Right cardiac atrium (tissue), 5 donors: ENCODE measurements around the gene TMEM101. TPM values are rescaled to one million over a fixed set of nuclear protein-coding genes. Genes with fewer than 3 reads are reported as not detected.
"Not testable (repeated sequence)": the region's sequence is repeated elsewhere in the genome, so short reads cannot be mapped to it uniquely, and the experiment has no call there.

Experiments used
- ATAC-seq, 2 donors: fragments of 200-7000 bp; cut with Tn5 transposase; one replicate each; pipeline versions ENCODE4 v1.8.0 to v1.9.1; 2020; ENCODE audit warnings: moderate library complexity in 2 of 2, mild to moderate bottlenecking in 1 of 2
- DNase-seq, 3 donors: peaks; one replicate each; pipeline ENCODE4 v3.0.0-alpha.2; 2020
- H3K27ac ChIP-seq: one replicate; pipeline ENCODE4 v1.5.1; 2013; ENCODE audit warnings: mild to moderate bottlenecking, low read length, control low read depth, moderate library complexity
- H3K27me3 ChIP-seq: one replicate; pipeline ENCODE4 v1.6.1; 2013; ENCODE audit not compliant: control insufficient read depth, insufficient read depth
- H3K4me1 ChIP-seq: one replicate; pipeline ENCODE4 v1.6.1; 2013; ENCODE audit warnings: low read length; ENCODE audit not compliant: control insufficient read depth, insufficient read depth
- H3K4me3 ChIP-seq: one replicate; pipeline ENCODE4 v1.5.1; 2013; ENCODE audit warnings: low read length, control low read depth
- H3K9me3 ChIP-seq: one replicate; pipeline ENCODE4 v1.6.1; 2013; ENCODE audit warnings: low read length; ENCODE audit not compliant: control insufficient read depth
- WGBS: extraction: QIAGEN DNeasy Blood & Tissue Kit; methylation state at CpG from one replicate; pipeline ENCODE4 v1.1.7; 2013; 5-methylcytosine and 5-hydroxymethylcytosine counted together
- intact Hi-C, 4 donors: fragments of 100-400 bp; cut with DNase I; formaldehyde crosslinking; loops; one replicate each; pipeline versions ENCODE4 v1.11.0 to v1.14.0; 2022 to 2023
- polyA plus RNA-seq: library from polyadenylated mRNA; stranded (reverse); fragments of 200-250 nt; gene quantifications from one replicate; pipeline ENCODE4 v1.2.3, GENCODE V29; 2013
- total RNA-seq, 4 donors: library from RNA; stranded (reverse); fragmentation: NEBNext Ultra II Directional; extraction: Animal tissue kit (Norgen Biotek cat#: 25700); gene quantifications; one replicate each; pipeline ENCODE4 v1.2.1, GENCODE V29; 2021
- donor health status: healthy with polysubstance abuse.
- donor health status: DM: no; HTN: yes; CAD: no.
- donor health status: DM: no; HTN: no; CAD: no.
- donor health status: DM: no; HTN: yes; CAD: no; lungs with severe emphysema.
- donor health status: DM: yes; HTN: yes; CAD: no.

The TMEM101 gene
- total and polyA plus RNA-seq, 5 donors: 13.7 to 21.1 (median 19.8) TPM

DNA sequence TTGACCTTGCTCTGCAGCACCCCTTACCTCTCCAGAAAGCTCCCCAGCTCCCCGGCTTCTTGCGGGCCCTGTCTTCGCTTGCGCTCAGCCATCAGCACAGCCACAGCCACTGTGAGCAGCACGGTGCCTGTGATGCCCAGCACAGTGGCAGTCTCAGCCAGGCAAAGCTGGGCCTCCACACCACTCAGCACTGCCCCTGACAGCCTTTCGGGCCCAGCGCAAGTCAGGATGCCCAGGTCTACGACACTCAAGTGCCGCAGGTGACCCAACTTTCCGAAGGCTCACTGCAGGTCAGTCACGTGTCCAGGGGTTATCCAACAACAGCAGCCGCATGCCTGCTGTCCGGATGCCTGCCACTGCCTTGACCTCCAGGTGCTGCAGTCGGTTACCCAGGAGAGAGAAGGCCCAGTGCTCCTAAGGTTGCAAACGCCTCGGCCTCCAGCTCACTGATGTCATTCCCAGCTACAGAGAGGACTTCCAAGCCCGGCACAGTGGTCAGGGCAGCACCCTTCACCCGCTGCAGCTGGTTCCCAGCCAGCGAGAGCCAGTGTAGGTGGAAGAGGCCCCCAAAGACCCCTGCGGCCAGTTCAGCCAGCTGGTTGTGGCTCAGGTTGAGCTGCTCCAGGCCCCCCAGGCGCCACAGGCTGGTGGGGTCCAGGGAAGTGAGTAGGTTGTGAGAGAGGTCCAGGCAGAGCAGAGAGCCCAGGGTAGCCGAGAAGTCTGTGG is 8.9 kb upstream of the TMEM101 start:
- H3K4me1 ChIP-seq: no peaks in the 10 kb centered on the region
- H3K27me3 ChIP-seq: no peaks in the 10 kb centered on the region
- peak; percentile 15 to 36 for ATAC-seq
- H3K9me3 ChIP-seq: no peaks in the 10 kb centered on the region
- intact Hi-C loops: no loop called here
- DNase-seq: no peak
- 90% methylated on average over 22 of the region's 22 CpGs for WGBS
- no peak overlapping the region for H3K4me3 ChIP-seq
- no peak overlapping the region for H3K27ac ChIP-seq

DNA sequence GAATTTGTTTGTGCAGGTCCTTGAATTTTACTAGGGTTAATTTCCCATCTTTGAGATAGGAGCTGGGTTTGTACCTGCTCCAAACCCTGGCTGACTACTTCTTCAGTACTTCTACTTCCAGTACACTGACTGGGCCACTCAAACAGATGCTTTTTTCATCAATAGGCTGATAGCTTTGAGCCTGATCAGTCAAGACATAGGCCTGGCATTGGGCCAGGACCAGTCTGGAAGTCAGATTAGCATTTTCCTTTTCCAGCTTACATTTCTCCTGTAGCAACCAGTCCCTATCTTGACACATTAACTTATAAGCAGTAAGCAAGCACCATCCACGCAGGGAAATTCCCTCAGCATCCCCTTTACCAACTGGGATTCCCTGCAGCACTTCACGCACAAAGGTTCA is 7.5 kb upstream of the TMEM101 start:
- no peak for DNase-seq
- H3K4me1 ChIP-seq: no peaks in the 10 kb centered on the region
- 91% methylated on average over 2 of the region's 2 CpGs for WGBS

DNA sequence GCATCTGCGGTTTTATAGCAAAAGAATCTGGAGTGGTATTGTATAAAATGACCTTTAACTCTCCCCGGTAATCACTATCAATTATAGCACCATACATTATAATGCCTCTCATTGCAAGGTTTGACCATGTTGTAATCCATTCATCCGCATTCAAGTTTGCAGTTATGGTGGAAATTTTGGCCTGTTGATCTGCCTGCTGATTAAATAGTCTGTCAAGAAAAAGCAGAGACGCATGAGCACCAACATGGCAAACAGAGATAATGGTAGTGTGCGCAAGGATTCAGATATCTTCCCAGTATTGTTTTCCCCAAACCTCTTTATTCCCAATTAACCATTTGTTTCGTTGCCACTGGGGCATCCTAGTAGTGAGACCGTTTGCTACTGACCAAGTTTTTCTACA is 6.5 kb upstream of the TMEM101 start:
- ATAC-seq, H3K4me1 ChIP-seq, H3K27me3 ChIP-seq, intact Hi-C loops, DNase-seq, H3K9me3 ChIP-seq, H3K27ac ChIP-seq, H3K4me3 ChIP-seq: not testable (repeated sequence)
- 93% methylated on average over 7 of the region's 7 CpGs for WGBS

More for the DNA sequence above, 7.5 kb upstream of the TMEM101 start:
- no peak overlapping the region for H3K4me3 ChIP-seq
- no peak for ATAC-seq
- H3K27ac ChIP-seq: no peak overlapping the region
- no peaks in the 10 kb centered on the region for H3K9me3 ChIP-seq
- no peaks in the 10 kb centered on the region for H3K27me3 ChIP-seq
- intact Hi-C loops: no loop called here

DNA sequence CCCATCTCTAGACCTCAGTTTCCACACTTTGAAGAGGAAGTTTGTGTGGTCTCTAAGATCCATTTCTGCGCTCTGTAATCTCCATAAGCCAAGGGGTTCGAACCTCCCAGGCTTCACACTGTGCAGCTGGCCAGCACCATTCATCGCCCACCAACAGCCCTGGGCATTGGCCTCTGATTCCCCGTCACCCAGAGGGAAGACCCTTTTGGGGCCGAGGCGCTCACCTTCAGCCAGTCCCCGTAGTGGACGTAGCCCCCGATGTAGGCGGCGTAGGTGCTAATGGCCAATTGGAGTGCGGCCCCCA is 678 bp downstream of the TMEM101 start:
- WGBS: 10% methylated on average over 12 of the region's 12 CpGs
- DNase-seq: no peak
- ATAC-seq: peak in 1 of 2 donors; percentile 12
- no peaks in the 10 kb centered on the region for H3K27me3 ChIP-seq
- peak overlapping the region; percentile 88 for H3K4me3 ChIP-seq
- peak overlapping the region; percentile 68 for H3K27ac ChIP-seq
- peaks cover 2% of the 10 kb centered on the region for H3K4me1 ChIP-seq
- no peaks in the 10 kb centered on the region for H3K9me3 ChIP-seq
- intact Hi-C loops: loop anchor here in 1 of 4 donors (10.0 kb wide), 1 partner anchor 101 kb away; no protein-coding TSS in a partner anchor

DNA sequence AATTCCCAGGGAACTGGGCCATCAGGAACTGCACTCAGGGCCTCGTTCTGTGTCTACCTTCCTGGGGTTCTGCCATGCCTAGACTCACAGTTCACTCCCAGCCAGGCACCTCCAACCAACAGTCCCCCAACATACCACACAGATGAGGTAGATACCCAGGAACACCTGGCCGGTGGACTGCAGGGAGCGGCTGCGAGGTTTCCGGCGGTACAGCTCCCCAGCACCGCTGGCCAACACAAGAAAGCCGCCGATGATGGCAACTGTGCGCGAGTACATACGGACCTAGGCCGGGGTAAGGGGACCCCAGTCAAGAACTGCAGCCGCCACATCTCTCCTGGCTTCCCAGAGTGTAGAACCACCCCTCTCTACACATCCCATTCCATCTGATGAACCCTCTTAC is 1.9 kb downstream of the TMEM101 start:
- no peak for ATAC-seq
- no peaks in the 10 kb centered on the region for H3K9me3 ChIP-seq
- peaks cover 2% of the 10 kb centered on the region for H3K4me1 ChIP-seq
- no peak for DNase-seq
- WGBS: 95% methylated on average over 14 of the region's 14 CpGs
- no peak overlapping the region for H3K27ac ChIP-seq
- intact Hi-C loops: loop anchor here in 1 of 4 donors (10.0 kb wide), 1 partner anchor 102 kb away; no protein-coding TSS in a partner anchor
- H3K27me3 ChIP-seq: no peaks in the 10 kb centered on the region
- no peak overlapping the region for H3K4me3 ChIP-seq

DNA sequence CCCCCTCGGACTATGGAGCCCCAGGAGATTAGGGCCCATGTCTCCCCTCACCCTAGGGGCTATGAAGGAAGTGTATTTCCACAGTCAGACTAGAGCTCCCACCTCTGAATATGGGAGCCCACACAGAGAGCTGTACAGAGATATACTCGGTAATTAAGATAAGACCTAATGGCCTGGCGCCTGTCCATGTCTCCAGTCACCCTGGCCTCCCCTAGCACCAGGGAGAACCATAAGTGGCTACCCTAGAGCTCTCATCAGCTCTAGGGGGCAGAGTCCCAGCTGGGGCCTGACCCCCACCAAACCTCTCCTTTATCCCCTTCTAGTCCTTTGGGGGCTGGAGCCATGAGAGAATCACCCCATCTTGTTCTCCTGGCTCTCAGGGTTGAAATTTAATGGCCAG is 2.4 kb downstream of the TMEM101 start:
- 49% methylated on average over 3 of the region's 3 CpGs for WGBS
- H3K27ac ChIP-seq: no peak overlapping the region
- H3K9me3 ChIP-seq: no peaks in the 10 kb centered on the region
- H3K4me3 ChIP-seq: no peak overlapping the region
- DNase-seq (peak in 1 of 3 donors; percentile 67), ATAC-seq (peak in 1 of 2 donors; percentile 17)
- H3K4me1 ChIP-seq: peaks cover 2% of the 10 kb centered on the region
- intact Hi-C loops: loop anchor here in 1 of 4 donors (10.0 kb wide), 1 partner anchor 102 kb away; no protein-coding TSS in a partner anchor
- no peaks in the 10 kb centered on the region for H3K27me3 ChIP-seq

DNA sequence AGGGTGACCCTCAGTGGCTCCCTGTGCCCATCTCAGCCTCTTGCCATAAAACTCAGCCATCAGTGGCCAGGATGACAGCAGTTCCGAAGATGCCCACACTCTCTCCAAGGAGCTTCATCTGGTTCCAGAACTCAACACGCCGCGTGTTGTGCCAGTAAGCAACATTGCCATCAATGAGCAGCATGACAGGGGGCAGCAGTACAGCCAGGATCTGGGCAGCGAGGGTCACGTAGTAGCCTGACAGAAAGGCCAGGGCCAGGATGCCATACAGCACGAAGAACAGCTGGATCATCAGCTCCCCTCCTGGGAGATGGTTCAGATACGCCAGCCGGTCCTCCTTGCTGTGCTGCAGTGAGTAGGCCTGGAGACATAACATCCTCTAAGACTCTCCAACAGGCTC is 2.9 kb downstream of the TMEM101 start:
- Histone ChIP-seq H3K27me3 (no peaks in the 10 kb centered on the region), H3K4me3 (no peak overlapping the region), H3K27ac (no peak overlapping the region), H3K9me3 (no peaks in the 10 kb centered on the region), H3K4me1 (peaks cover 2% of the 10 kb centered on the region)
- DNase-seq: no peak
- 86% methylated on average over 9 of the region's 9 CpGs for WGBS
- intact Hi-C loops: loop anchor here in 1 of 4 donors (10.0 kb wide), 1 partner anchor 103 kb away; no protein-coding TSS in a partner anchor
- ATAC-seq: no peak

DNA sequence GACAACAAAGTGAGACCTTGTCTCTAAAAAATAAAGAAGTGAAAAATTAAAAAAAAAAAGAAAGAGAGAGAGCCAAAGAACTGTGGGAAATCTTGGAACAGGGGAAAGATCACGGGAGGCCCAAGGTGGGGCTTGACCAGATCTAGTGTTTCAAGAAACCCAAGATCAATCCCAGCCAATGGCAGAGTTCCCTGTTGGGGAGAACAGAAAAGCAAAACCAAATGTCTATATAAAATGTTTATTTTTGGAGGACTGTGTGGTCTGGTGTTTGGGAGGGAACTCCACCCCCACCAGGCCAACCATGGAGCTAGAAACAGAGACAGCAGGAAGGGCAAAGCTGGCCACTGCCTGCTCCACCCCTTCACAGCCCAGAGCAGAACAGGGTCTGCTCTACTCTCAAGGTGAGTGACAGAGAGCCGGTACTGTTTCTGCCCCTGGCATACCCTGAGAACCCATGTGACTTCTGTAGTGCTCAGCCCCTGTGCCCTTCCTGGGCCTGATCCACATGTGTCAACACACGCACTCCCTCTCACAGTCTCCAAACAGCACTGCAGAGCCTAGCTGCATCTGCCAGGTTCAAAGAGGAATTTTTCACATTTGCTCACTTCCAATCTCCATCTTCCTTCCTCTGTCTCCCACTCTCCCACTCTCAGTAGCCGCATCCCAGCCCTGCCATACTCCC is 3.7 kb downstream of the TMEM101 start:
- Histone ChIP-seq H3K27ac (no peak overlapping the region), H3K4me1 (peaks cover 5% of the 10 kb centered on the region), H3K27me3 (no peaks in the 10 kb centered on the region), H3K4me3 (no peak overlapping the region), H3K9me3 (no peaks in the 10 kb centered on the region)
- whole genome bisulfite sequencing: 57% methylated on average over 4 of the region's 4 CpGs
- no peak for DNase-seq
- ATAC-seq: no peak
- intact Hi-C loops: loop anchor here in 1 of 4 donors (10.0 kb wide), 1 partner anchor 104 kb away; no protein-coding TSS in a partner anchor

DNA sequence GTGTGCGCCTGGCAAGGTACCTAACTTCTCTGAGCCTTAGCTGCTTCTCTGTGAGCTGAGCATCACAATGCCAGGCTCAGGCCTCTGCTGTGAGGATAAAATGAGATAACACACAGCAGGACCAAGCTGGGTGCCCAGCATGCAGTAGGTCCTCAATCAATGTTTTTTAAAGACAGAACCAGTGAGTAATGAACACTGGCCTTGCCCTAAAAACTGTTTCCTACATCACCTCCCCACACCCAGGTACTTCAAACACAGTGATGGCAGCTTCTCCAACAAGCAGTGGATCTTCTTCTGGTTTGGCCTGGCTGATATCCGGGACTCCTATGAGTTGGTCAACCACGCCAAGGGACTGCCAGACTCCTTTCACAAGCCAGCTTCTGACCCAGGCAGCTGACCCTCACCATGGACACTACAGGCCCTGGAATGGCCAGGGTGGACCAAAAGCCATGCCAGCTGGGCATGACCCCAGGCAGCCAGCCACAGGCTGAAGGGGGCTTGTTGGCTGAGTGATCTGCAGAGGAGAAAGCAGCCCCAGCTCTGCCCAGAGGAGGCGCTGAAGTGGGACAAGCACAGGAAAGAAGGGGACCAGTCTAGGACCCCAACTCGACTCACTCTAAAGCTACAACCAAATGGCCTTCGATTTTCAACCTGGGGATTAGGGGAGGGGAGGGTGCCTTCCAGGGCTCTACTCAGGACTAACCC is 6.4 kb downstream of the TMEM101 start:
- Histone ChIP-seq H3K27ac (no peak overlapping the region), H3K27me3 (no peaks in the 10 kb centered on the region), H3K4me1 (peaks cover 3% of the 10 kb centered on the region), H3K9me3 (no peaks in the 10 kb centered on the region), H3K4me3 (no peak overlapping the region)
- intact Hi-C loops: loop anchor here in 1 of 4 donors (5.0 kb wide), 1 partner anchor 34 kb away; no protein-coding TSS in a partner anchor
- no peak for ATAC-seq
- DNase-seq: no peak
- WGBS: 67% methylated on average over 6 of the region's 6 CpGs

DNA sequence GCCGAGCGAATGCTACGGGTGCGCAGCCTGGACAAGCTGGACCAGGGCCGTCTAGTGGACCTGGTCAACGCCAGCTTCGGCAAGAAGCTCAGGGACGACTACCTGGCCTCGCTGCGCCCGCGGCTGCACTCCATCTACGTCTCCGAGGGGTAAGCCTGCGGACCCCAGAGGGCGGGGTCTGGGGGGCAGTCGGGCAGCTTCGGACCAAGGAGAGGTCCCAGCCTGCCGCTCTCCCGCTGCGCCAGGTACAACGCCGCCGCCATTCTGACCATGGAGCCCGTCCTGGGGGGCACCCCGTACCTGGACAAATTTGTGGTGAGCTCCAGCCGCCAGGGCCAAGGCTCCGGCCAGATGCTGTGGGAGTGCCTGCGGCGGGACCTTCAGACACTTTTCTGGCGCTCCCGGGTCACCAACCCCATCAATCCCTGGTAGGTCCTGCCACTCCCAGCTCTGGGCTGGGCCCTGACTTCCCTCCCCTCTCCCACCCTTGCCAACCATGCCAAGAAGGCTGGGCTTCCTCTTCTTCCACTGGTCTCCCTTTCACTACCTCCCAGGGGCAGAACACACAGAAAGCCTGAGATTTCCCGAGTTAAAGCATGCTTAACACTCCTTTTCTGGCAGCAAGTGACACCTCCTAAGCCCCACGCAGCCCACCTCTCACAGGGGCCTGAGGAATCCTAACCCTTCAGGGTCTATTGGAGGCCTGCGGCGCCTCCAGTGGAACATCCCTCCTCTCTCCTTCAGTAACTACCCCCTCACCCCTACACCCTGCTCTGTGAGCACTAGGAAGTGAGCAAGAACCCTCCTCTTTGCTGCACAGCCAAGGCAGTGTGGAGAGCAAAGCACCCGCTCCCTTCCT is 7.2 kb downstream of the TMEM101 start:
- ATAC-seq (peak; percentile 3 to 29), DNase-seq (peak in 2 of 3 donors; percentile 51 to 70)
- no peaks in the 10 kb centered on the region for H3K27me3 ChIP-seq
- no peak overlapping the region for H3K27ac ChIP-seq
- H3K4me1 ChIP-seq: peaks cover 3% of the 10 kb centered on the region
- intact Hi-C loops: loop anchor here in 1 of 4 donors (5.0 kb wide), 1 partner anchor 35 kb away; no protein-coding TSS in a partner anchor
- WGBS: 6% methylated on average over 37 of the region's 37 CpGs
- H3K9me3 ChIP-seq: no peaks in the 10 kb centered on the region
- peak overlapping the region; percentile 36 for H3K4me3 ChIP-seq
